Panc1 (cell line): ENCODE data around the gene CEP135. TPM values are rescaled to one million over a fixed set of nuclear protein-coding genes. Genes with fewer than 3 reads are reported as not detected.

Experiments used
- ATAC-seq: fragments of 200-7000 bp; cut with Tn5 transposase; 2 replicates; pipeline ENCODE4 v1.9.1; 2020; ENCODE audit warnings: mild to moderate bottlenecking, moderate library complexity
- BruUV-seq: library from RNA; stranded (reverse); fragments of 400-500 nt; replicated peaks from 2 replicates; lab custom pipeline; 2021; lab: Mats Ljungman, UMichigan
- CTCF ChIA-PET: fragments of 300-600 bp; sonication (Branson Sonifier 250); formaldehyde crosslinking; loops from one replicate; lab custom pipeline; 2022; ENCODE audit warnings: antibody characterized with exemption; lab: Charles Lee
- POLR2A ChIA-PET: fragments of 300-600 bp; sonication (Branson Sonifier 250); formaldehyde crosslinking; loops from one replicate; lab custom pipeline; 2022; ENCODE audit warnings: antibody characterized with exemption; lab: Charles Lee
- DNase-seq: peaks from one replicate; pipeline ENCODE4 v3.0.0-alpha.2; 2010; ENCODE audit warnings: low read depth, low spot score
- H3K27ac ChIP-seq: 2 replicates; pipeline ENCODE4 v1.5.1; 2011; ENCODE audit warnings: mild to moderate bottlenecking, low read length, inconsistent platforms
- H3K27me3 ChIP-seq: fragments of 200-500 bp; sonication (Bioruptor generic); 2 replicates; pipeline ENCODE4 v1.6.0; 2014; ENCODE audit warnings: low read length, inconsistent platforms; ENCODE audit not compliant: control insufficient read depth, insufficient read depth
- H3K36me3 ChIP-seq: fragments of 200-500 bp; sonication (Bioruptor generic); 2 replicates; pipeline ENCODE4 v1.5.1; 2014; ENCODE audit warnings: inconsistent platforms, mild to moderate bottlenecking, low read length, moderate library complexity; ENCODE audit not compliant: control insufficient read depth, insufficient read depth
- H3K4me1 ChIP-seq: 2 replicates; pipeline ENCODE4 v1.5.1; 2011; ENCODE audit warnings: inconsistent platforms, mild to moderate bottlenecking, low read length, moderate library complexity; ENCODE audit not compliant: control insufficient read depth, insufficient read depth
- H3K4me3 ChIP-seq, 2 experiments: 2 replicates each; pipeline ENCODE4 v1.5.1; 2011 to 2012; ENCODE audit warnings: low read depth in 2 of 2, low read length in 2 of 2, mild to moderate bottlenecking in 2 of 2, inconsistent platforms in 1 of 2, moderate library complexity in 1 of 2
- H3K9me3 ChIP-seq: fragments of 200-500 bp; sonication (Bioruptor generic); 2 replicates; pipeline ENCODE4 v1.5.1; 2014; ENCODE audit warnings: low read depth, mild to moderate bottlenecking, inconsistent platforms, low read length, moderate library complexity; ENCODE audit not compliant: control insufficient read depth, insufficient read depth
- CTCF ChIP-seq: fragments of 450-650 bp; IDR thresholded peaks from 2 replicates; pipeline ENCODE4 v1.5.1; 2017; ENCODE audit warnings: mild to moderate bottlenecking
- POLR2AphosphoS5 ChIP-seq: IDR thresholded peaks from 2 replicates; pipeline ENCODE4 v1.6.1; 2012; ENCODE audit warnings: mild to moderate bottlenecking, low read depth, low read length, moderate library complexity
- REST ChIP-seq, 2 experiments: IDR thresholded peaks; 2 replicates each; pipeline ENCODE4 v1.6.1; 2011 to 2012; ENCODE audit warnings: low read depth in 2 of 2, control low read depth in 1 of 2, low read length in 1 of 2, mild to moderate bottlenecking in 1 of 2, moderate library complexity in 1 of 2; ENCODE audit not compliant: insufficient read depth in 1 of 2
- SIN3A ChIP-seq: IDR thresholded peaks from 2 replicates; pipeline ENCODE4 v1.6.1; 2012; ENCODE audit warnings: low read depth, mild to moderate bottlenecking, low read length, moderate library complexity, borderline replicate concordance; ENCODE audit not compliant: insufficient read depth
- TCF7L2 ChIP-seq: IDR thresholded peaks from 2 replicates; pipeline ENCODE4 v1.6.1; 2011; ENCODE audit warnings: mild to moderate bottlenecking, low read depth, low read length, inconsistent platforms
- in situ Hi-C: cut with HindIII; loops from 2 replicates; pipeline ENCODE4 v1.10.0; 2016; ENCODE audit warnings: low sequenced_read_pairs, low pct_unique_long_range_greater_than_20kb
- intact Hi-C: fragments of 100-400 bp; cut with micrococcal nuclease; formaldehyde crosslinking; loops from one replicate; pipeline ENCODE4 v1.10.0; 2022; ENCODE audit not compliant: unreplicated experiment
- total RNA-seq: library from RNA; stranded (reverse); gene quantifications from one replicate; pipeline ENCODE4 v1.2.1, GENCODE V29; 2021; ENCODE audit not compliant: unreplicated experiment

The CEP135 gene
- total RNA-seq, 1 experiment from 2014 or later = 9.5 TPM

GRCh38 chr4:56055027-56055977 is 106.6 kb downstream of the CEP135 start:
- POLR2A ChIA-PET = interaction anchor here (0.7 kb wide), 1 partner anchor 877 kb away, joined by 3 read pairs; no protein-coding TSS in a partner anchor
- CTCF ChIA-PET = no interaction called here
- BruUV-seq = no TSS peak
- Histone ChIP-seq H3K9me3 (no peaks in the 10 kb centered on the region), H3K4me3 (no peak overlapping the region), H3K36me3 (no peaks in the 10 kb centered on the region), H3K4me1 (no peaks in the 10 kb centered on the region), H3K27me3 (no peaks in the 10 kb centered on the region; the same call in 1 of the 2 replicates), H3K27ac (no peak overlapping the region)
- ATAC-seq = no peak
- TF ChIP-seq SIN3A = no peak
- no peak for TF ChIP-seq POLR2AphosphoS5
- TF ChIP-seq TCF7L2 = no peak
- TF ChIP-seq CTCF = no peak
- in situ Hi-C loops = no loop called here
- intact Hi-C loops = no loop called here
- DNase-seq = no peak

- Histone ChIP-seq H3K27ac (no peak overlapping the region), H3K36me3 (no peaks in the 10 kb centered on the region), H3K4me1 (no peaks in the 10 kb centered on the region), H3K9me3 (no peaks in the 10 kb centered on the region), H3K4me3 (no peak overlapping the region), H3K27me3 (no peaks in the 10 kb centered on the region; the same call in 1 of the 2 replicates)
- intact Hi-C loops (no loop called here), in situ Hi-C loops (no loop called here)
- POLR2A ChIA-PET = no interaction called here
- BruUV-seq = no TSS peak
- TF ChIP-seq REST (IDR thresholded peaks at IDR 0.05; ENCODE audit: insufficient read depth in 1 of 2, low read depth in 2 of 2, low read length in 1 of 2) (no peak), CTCF (no peak), TCF7L2 (no peak), POLR2AphosphoS5 (no peak), SIN3A (no peak)
- CTCF ChIA-PET = no interaction called here
- DNase-seq (no peak), ATAC-seq (no peak)
Observed at GRCh38 chr4:56055991-56056390, 107.2 kb downstream of the CEP135 start.
